ENCODE data around the gene LRRC75A.

Gene LRRC75A

GRCh38 chr17:16449121-16449570, 42.8 kb downstream of the LRRC75A start:
- peaks cover 60% of the 10 kb centered on the region for H3K36me3 ChIP-seq (ENCODE audit: insufficient read depth, low read length)
- ATAC-seq (ENCODE audit: insufficient read depth, low read depth), result no peak
- TF ChIP-seq CTCF (IDR thresholded peaks at IDR 0.05; ENCODE audit: borderline replicate concordance, extremely low read depth, low read length, poor library complexity, severe bottlenecking) (no peak), EZH2 (IDR thresholded peaks at IDR 0.05; ENCODE audit: borderline replicate concordance, low read depth, low read length, severe bottlenecking) (no peak)
- H4K20me1 ChIP-seq (ENCODE audit: insufficient read depth, low read length), result peaks cover 52% of the 10 kb centered on the region
- no peak overlapping the region for H3K4me3 ChIP-seq (ENCODE audit: low read depth in 1 of 2, low read length in 2 of 2)
- no peak overlapping the region for H3K9ac ChIP-seq (ENCODE audit: low read depth, low read length)
- H3K4me2 ChIP-seq (ENCODE audit: insufficient read depth, low read length), result no peak overlapping the region
- H3K27ac ChIP-seq (ENCODE audit: low read length), result no peak overlapping the region
- peaks cover 11% of the 10 kb centered on the region for H3K79me2 ChIP-seq (ENCODE audit: insufficient read depth, low read length)
- H3K9me3 ChIP-seq (ENCODE audit: insufficient read depth, low read length, severe bottlenecking), result no peaks in the 10 kb centered on the region
- H2AFZ ChIP-seq (ENCODE audit: low read depth, low read length), result no peak overlapping the region
- H3K4me1 ChIP-seq (ENCODE audit: insufficient read depth, low read length), result 0 out of 2 replicates have a peak, but pooled peaks cover 2% of the 10 kb centered on the region
- no peak for DNase-seq
- no peaks in the 10 kb centered on the region for H3K27me3 ChIP-seq (ENCODE audit: insufficient read depth, low read length, poor library complexity)

GRCh38 chr17:16448490-16448889, 43.5 kb downstream of the LRRC75A start:
- H3K36me3 ChIP-seq (ENCODE audit: insufficient read depth, low read length), result peaks cover 63% of the 10 kb centered on the region
- no peak overlapping the region for H3K4me2 ChIP-seq (ENCODE audit: insufficient read depth, low read length)
- DNase-seq, result no peak
- H3K9ac ChIP-seq (ENCODE audit: low read depth, low read length), result no peak overlapping the region
- H3K27me3 ChIP-seq (ENCODE audit: insufficient read depth, low read length, poor library complexity), result no peaks in the 10 kb centered on the region
- H3K79me2 ChIP-seq (ENCODE audit: insufficient read depth, low read length), result peaks cover 17% of the 10 kb centered on the region
- no peak overlapping the region for H2AFZ ChIP-seq (ENCODE audit: low read depth, low read length)
- H3K4me1 ChIP-seq (ENCODE audit: insufficient read depth, low read length), result peaks cover 2% of the 10 kb centered on the region; the same call in 1 of the 2 replicates
- no peak for ATAC-seq (ENCODE audit: insufficient read depth, low read depth)
- H3K4me3 ChIP-seq (ENCODE audit: low read depth in 1 of 2, low read length in 2 of 2), result no peak overlapping the region
- peaks cover 58% of the 10 kb centered on the region for H4K20me1 ChIP-seq (ENCODE audit: insufficient read depth, low read length)
- H3K27ac ChIP-seq (ENCODE audit: low read length), result no peak overlapping the region
- H3K9me3 ChIP-seq (ENCODE audit: insufficient read depth, low read length, severe bottlenecking), result no peaks in the 10 kb centered on the region
- TF ChIP-seq EZH2 (IDR thresholded peaks at IDR 0.05; ENCODE audit: borderline replicate concordance, low read depth, low read length, severe bottlenecking) (no peak), CTCF (IDR thresholded peaks at IDR 0.05; ENCODE audit: borderline replicate concordance, extremely low read depth, low read length, poor library complexity, severe bottlenecking) (no peak)

GRCh38 chr17:16447676-16448075, 44.3 kb downstream of the LRRC75A start:
- Histone ChIP-seq H3K36me3 (ENCODE audit: insufficient read depth, low read length) (peaks cover 71% of the 10 kb centered on the region), H2AFZ (ENCODE audit: low read depth, low read length) (no peak overlapping the region), H3K4me1 (ENCODE audit: insufficient read depth, low read length) (peaks cover 8% of the 10 kb centered on the region), H3K4me3 (ENCODE audit: low read depth in 1 of 2, low read length in 2 of 2) (no peak overlapping the region), H4K20me1 (ENCODE audit: insufficient read depth, low read length) (peaks cover 67% of the 10 kb centered on the region), H3K27me3 (ENCODE audit: insufficient read depth, low read length, poor library complexity) (no peaks in the 10 kb centered on the region), H3K4me2 (ENCODE audit: insufficient read depth, low read length) (no peak overlapping the region), H3K9me3 (ENCODE audit: insufficient read depth, low read length, severe bottlenecking) (no peaks in the 10 kb centered on the region), H3K79me2 (ENCODE audit: insufficient read depth, low read length) (peaks cover 25% of the 10 kb centered on the region), H3K27ac (ENCODE audit: low read length) (no peak overlapping the region), H3K9ac (ENCODE audit: low read depth, low read length) (no peak overlapping the region)
- no peak for ATAC-seq (ENCODE audit: insufficient read depth, low read depth)
- peak; percentile 24 for DNase-seq
- no peak for TF ChIP-seq EZH2 (IDR thresholded peaks at IDR 0.05; ENCODE audit: borderline replicate concordance, low read depth, low read length, severe bottlenecking)
- no peak for TF ChIP-seq CTCF (IDR thresholded peaks at IDR 0.05; ENCODE audit: borderline replicate concordance, extremely low read depth, low read length, poor library complexity, severe bottlenecking)
